ENCODE data around the gene NCK2.

- TF ChIP-seq EZH2phosphoT487 (IDR thresholded peaks at IDR 0.05; ENCODE audit: low read depth, severe bottlenecking, unreplicated experiment) (no peak), CTCF (IDR thresholded peaks at IDR 0.05; ENCODE audit: poor library complexity) (no peak), EZH2 (IDR thresholded peaks at IDR 0.05; ENCODE audit: borderline replicate concordance) (no peak)
These were observed 126.1 kb downstream of the NCK2 start for GRCh38 chr2:105870858-105871257.
